ENCODE results near the gene CRTAC1. TPM values are rescaled to one million over a fixed set of nuclear protein-coding genes. Genes with fewer than 3 reads are reported as not detected.

The CRTAC1 gene
- total RNA-seq, 4 donors from 2014 or later: 0.48 to 1.1 (median 1.0) TPM

GRCh38 chr10:97974526-97975525 is 55.6 kb downstream of the CRTAC1 start:
- DNase-seq (ENCODE audit: low spot score): no peak
- TF ChIP-seq, protein P1, sequence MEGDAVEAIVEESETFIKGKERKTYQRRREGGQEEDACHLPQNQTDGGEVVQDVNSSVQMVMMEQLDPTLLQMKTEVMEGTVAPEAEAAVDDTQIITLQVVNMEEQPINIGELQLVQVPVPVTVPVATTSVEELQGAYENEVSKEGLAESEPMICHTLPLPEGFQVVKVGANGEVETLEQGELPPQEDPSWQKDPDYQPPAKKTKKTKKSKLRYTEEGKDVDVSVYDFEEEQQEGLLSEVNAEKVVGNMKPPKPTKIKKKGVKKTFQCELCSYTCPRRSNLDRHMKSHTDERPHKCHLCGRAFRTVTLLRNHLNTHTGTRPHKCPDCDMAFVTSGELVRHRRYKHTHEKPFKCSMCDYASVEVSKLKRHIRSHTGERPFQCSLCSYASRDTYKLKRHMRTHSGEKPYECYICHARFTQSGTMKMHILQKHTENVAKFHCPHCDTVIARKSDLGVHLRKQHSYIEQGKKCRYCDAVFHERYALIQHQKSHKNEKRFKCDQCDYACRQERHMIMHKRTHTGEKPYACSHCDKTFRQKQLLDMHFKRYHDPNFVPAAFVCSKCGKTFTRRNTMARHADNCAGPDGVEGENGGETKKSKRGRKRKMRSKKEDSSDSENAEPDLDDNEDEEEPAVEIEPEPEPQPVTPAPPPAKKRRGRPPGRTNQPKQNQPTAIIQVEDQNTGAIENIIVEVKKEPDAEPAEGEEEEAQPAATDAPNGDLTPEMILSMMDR (IDR thresholded peaks at IDR 0.05): no peak

DNA sequence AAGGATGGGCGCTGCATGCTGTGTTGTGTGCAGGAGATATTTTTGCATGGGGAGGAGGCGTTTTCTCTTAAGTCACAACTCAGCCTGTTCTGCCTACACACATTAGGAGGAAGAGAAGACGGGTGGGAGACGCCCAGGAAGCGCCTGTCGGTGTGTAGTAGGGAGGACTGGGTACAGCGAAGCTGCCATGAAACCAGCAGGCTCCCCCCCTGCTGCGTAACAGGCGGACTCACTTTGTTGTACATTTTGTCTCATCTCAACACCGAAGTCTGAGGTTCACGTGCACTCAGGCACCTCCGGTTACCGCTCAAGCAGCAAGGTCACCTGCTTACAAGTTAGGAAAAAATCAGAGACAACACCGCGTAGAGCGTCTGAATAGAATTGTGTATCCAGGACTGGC is 56.3 kb downstream of the CRTAC1 start:
- DNase-seq (ENCODE audit: low spot score): no peak
- no peak for ATAC-seq (ENCODE audit: low FRiP score)
- TF ChIP-seq, protein P1 (IDR thresholded peaks at IDR 0.05): no peak

More at GRCh38 chr10:97974526-97975525, 55.6 kb downstream of the CRTAC1 start:
- no peak for ATAC-seq (ENCODE audit: low FRiP score)

- DNase-seq (ENCODE audit: low spot score) (no peak), ATAC-seq (ENCODE audit: low FRiP score) (no peak)
- TF ChIP-seq, protein P1 (IDR thresholded peaks at IDR 0.05): no peak
These were observed 60.8 kb downstream of the CRTAC1 start for GRCh38 chr10:97969538-97970079.

GRCh38 chr10:97964748-97965147 is 65.7 kb downstream of the CRTAC1 start:
- TF ChIP-seq, protein P1 (IDR thresholded peaks at IDR 0.05): no peak
- DNase-seq (ENCODE audit: low spot score) (no peak), ATAC-seq (ENCODE audit: low FRiP score) (no peak)

DNA sequence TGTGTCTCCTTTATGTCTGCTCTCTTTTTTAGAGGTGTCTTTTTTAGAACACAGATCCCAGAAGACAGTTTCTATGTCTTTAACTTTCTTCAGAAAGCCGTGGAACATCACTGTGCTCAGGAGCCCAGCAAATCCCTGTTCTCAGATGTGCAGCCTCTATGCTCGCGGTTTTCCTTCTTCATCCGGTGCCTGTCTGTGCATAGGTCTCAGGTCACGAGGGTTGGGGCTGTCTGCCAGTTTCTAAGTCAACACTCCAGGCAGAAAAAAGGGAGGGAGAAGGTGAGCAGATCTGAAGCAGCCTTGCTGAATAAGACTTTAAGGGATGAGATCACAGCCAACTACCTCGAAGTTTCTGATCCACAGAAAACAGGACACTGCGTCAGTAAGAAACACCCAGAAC is 68.5 kb downstream of the CRTAC1 start:
- DNase-seq (ENCODE audit: low spot score): no peak

GRCh38 chr10:97960269-97961056 is 70.0 kb downstream of the CRTAC1 start:
- ATAC-seq (ENCODE audit: low FRiP score): no peak
- TF ChIP-seq, protein P1 (IDR thresholded peaks at IDR 0.05): no peak
- no peak for DNase-seq (ENCODE audit: low spot score)

More for the DNA sequence above, 68.5 kb downstream of the CRTAC1 start:
- TF ChIP-seq, protein P1 (IDR thresholded peaks at IDR 0.05): no peak
- no peak for ATAC-seq (ENCODE audit: low FRiP score)
